Esophagus muscularis mucosa (tissue), 4 donors: Measurements from ENCODE around the gene ZNF101. TPM values are rescaled to one million over a fixed set of nuclear protein-coding genes. Genes with fewer than 3 reads are reported as not detected.

ENCODE experiments used
- DNase-seq: peaks from one replicate; pipeline ENCODE4 v3.0.0-alpha.2; 2017; ENCODE audit errors: extremely low spot score
- H3K27ac ChIP-seq, 4 donors: fragments of 200-600 bp; sonication (generic); replicated peaks in 1 of 4; 1 replicate in 3 of 4; 2 replicates in 1 of 4; pipeline ENCODE4 v1.5.1; 2016 to 2019; ENCODE audit warnings: mild to moderate bottlenecking in 1 of 4
- H3K27me3 ChIP-seq, 4 donors: fragments of 200-600 bp; sonication (generic); one replicate each; pipeline versions ENCODE4 v1.5.1 to v1.6.0; 2016 to 2019
- H3K36me3 ChIP-seq, 4 donors: fragments of 200-600 bp; sonication (generic); one replicate each; pipeline ENCODE4 v1.5.1; 2016 to 2019
- H3K4me1 ChIP-seq, 4 donors: fragments of 200-600 bp; sonication (generic); one replicate each; pipeline ENCODE4 v1.5.1; 2016 to 2019
- H3K4me3 ChIP-seq, 4 donors: fragments of 200-600 bp; sonication (generic); 1 replicate in 2 of 4; 2 replicates in 2 of 4; pipeline ENCODE4 v1.5.1; 2016 to 2019; ENCODE audit warnings: mild to moderate bottlenecking in 4 of 4, moderate library complexity in 1 of 4
- H3K9me3 ChIP-seq, 4 donors: fragments of 200-600 bp; sonication (generic); 1 replicate in 3 of 4; 2 replicates in 1 of 4; pipeline ENCODE4 v1.5.1; 2016 to 2019
- EP300 ChIP-seq: sonication (generic); formaldehyde crosslinking; IDR thresholded peaks from one replicate; pipeline ENCODE4 v1.6.1; 2017; ENCODE audit warnings: antibody characterized with exemption
- POLR2A ChIP-seq: fragments of 450-650 bp; IDR thresholded peaks from one replicate; pipeline ENCODE4 v1.6.1; 2017; ENCODE audit warnings: antibody characterized with exemption, moderate library complexity, mild to moderate bottlenecking, low read depth
- POLR2AphosphoS5 ChIP-seq, 2 donors: sonication (generic); formaldehyde crosslinking; IDR thresholded peaks; one replicate each; pipeline ENCODE4 v1.6.1; 2017; ENCODE audit warnings: antibody characterized with exemption in 2 of 2
- WGBS: methylation state at CpG from one replicate; pipeline ENCODE4 v1.1.5; 2018; 5-methylcytosine and 5-hydroxymethylcytosine counted together
- intact Hi-C: fragments of 100-400 bp; cut with DNase I; formaldehyde crosslinking; loops from one replicate; pipeline ENCODE4 v1.15.1; 2023
- total RNA-seq, 4 donors: library from RNA; depleted of rRNA; stranded (reverse); fragments of >200 nt; gene quantifications; one replicate each; pipeline versions ENCODE4 v1.1.0 to v1.2.1, GENCODE V29; 2016
- TF ChIP-seq, protein P1 (sequence below), 3 experiments: fragments of 200-600 bp in 2 of 3; fragments of 450-650 bp in 1 of 3; sonication (generic) in 2 of 3; IDR thresholded peaks; one replicate each; pipeline ENCODE4 v1.5.1; 2017 to 2019; ENCODE audit warnings: antibody characterized with exemption in 3 of 3, mild to moderate bottlenecking in 2 of 3, moderate library complexity in 1 of 3

The ZNF101 gene
- total RNA-seq, 4 donors from 2014 or later, result 4.5 to 7.1 (median 5.7) TPM

DNA sequence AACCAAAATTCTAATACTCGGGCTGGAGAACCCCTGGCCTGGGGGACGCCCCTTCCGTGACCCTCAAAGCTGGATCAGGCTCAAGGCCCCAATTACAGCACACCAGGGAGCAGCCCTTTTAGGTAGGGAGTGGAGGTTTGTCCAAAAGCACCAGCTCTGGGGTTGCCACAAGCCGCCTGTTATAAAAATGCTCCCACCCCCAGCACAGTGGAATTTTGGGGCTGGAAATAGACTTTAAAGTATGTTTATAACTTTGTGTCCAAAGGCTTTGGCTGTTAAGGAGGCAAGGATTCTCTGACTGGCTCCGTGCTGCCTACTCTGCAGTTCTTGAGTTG lies 24.6 kb upstream of the ZNF101 start:
- no peak for DNase-seq
- H3K27me3 ChIP-seq, result no peaks in the 10 kb centered on the region
- intact Hi-C loops, result no loop called here
- H3K4me3 ChIP-seq, result peak overlapping the region; percentile 64 to 93 (median 75)
- WGBS, result 24% methylated on average over 5 of the region's 5 CpGs
- H3K9me3 ChIP-seq, result no peaks in the 10 kb centered on the region
- peaks cover 34 to 48% (median 43%) of the 10 kb centered on the region in 4 donors for H3K36me3 ChIP-seq
- TF ChIP-seq, protein P1, sequence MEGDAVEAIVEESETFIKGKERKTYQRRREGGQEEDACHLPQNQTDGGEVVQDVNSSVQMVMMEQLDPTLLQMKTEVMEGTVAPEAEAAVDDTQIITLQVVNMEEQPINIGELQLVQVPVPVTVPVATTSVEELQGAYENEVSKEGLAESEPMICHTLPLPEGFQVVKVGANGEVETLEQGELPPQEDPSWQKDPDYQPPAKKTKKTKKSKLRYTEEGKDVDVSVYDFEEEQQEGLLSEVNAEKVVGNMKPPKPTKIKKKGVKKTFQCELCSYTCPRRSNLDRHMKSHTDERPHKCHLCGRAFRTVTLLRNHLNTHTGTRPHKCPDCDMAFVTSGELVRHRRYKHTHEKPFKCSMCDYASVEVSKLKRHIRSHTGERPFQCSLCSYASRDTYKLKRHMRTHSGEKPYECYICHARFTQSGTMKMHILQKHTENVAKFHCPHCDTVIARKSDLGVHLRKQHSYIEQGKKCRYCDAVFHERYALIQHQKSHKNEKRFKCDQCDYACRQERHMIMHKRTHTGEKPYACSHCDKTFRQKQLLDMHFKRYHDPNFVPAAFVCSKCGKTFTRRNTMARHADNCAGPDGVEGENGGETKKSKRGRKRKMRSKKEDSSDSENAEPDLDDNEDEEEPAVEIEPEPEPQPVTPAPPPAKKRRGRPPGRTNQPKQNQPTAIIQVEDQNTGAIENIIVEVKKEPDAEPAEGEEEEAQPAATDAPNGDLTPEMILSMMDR (IDR thresholded peaks at IDR 0.05), result no peak
- TF ChIP-seq POLR2AphosphoS5 (IDR thresholded peaks at IDR 0.05), result no peak
- no peak for TF ChIP-seq POLR2A
- TF ChIP-seq EP300, result no peak
- peak overlapping the region in 1 of 4 donors; percentile 48 for H3K27ac ChIP-seq
- peaks cover 15 to 20% (median 17%) of the 10 kb centered on the region in 4 donors for H3K4me1 ChIP-seq

DNA sequence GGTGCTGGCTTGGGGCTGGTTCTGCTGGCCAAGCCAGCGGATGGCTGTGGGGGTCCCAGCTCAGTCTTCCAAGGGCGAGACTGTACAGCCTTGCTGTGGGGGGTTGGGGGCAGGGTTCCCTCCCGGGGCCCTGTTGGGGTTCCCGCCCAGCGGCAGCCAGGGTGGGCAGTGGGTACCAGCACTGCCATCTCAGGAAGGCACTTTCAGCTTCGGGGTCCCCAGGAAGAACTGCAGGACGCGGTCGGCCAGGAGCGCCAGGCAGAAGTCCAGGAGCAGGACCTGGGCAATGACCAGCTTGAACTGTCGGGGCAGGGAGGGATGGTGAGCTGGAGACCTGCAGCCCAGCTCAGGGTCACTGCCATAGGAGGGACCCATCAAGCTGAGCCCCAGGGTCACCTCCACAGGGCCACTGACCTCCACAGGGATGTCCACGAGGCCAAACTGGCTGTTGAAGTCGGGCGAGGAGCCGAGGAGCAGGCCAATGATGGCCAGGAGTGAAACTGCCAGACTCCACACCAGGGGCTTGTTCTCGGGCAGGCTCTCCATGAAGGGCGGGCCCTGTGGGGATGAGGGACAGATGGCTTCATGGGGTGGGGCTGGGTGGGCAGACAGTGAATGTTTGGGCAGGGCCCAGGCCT lies 23.3 kb upstream of the ZNF101 start:
- intact Hi-C loops, result no loop called here
- TF ChIP-seq EP300 (no peak), POLR2AphosphoS5 (IDR thresholded peaks at IDR 0.05) (no peak)
- 90% methylated on average over 12 of the region's 17 CpGs for WGBS
- Histone ChIP-seq H3K4me3 (no peak overlapping the region), H3K27ac (no peak overlapping the region), H3K4me1 (peaks cover 15 to 20% (median 17%) of the 10 kb centered on the region in 4 donors), H3K36me3 (peaks cover 38 to 62% (median 57%) of the 10 kb centered on the region in 4 donors), H3K9me3 (no peaks in the 10 kb centered on the region), H3K27me3 (no peaks in the 10 kb centered on the region)
- DNase-seq, result no peak

DNA sequence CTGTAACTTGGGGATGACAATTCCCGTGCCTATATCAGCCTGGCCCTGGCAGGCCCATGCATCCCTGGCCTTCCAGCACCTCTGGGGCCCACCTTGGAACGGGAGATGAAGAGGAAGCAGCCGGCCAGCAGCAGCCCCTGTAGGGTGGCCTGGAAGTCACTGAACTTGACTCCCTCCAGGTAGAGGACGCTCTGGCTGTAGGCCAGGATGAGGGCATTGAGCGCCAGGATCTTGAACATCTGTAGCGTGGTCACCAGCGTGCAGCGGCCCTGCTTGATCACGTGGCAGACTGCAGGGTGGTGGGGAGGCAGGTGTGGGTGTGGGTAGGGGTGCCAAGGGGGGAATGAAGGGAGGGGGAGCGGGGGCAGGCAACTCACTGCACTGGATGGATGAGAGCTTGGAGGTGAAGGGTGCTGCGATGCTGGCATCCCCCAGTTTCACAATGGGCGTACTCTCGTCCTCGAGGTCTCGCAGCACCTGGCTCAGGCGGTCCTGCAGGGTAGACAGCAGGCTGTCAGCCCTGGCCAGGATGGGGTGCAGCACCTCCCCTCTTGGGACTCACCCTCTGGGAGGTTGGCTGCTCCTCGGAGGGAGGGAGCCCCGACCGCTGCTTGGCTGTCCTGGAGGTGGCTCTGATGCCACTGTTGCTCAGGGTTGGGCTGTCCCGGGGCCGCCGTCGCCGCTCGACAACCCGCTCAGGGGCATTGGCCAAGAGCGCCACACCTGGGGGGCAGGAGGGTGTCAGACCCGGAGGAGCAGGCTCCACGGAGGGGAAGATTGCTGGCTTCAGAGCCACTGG lies 21.4 kb upstream of the ZNF101 start:
- intact Hi-C loops, result no loop called here
- no peak for DNase-seq
- TF ChIP-seq EP300 (no peak), POLR2AphosphoS5 (IDR thresholded peaks at IDR 0.05) (no peak), POLR2A (no peak)
- TF ChIP-seq, protein P1 (IDR thresholded peaks at IDR 0.05), result no peak
- H3K9me3 ChIP-seq, result no peaks in the 10 kb centered on the region
- H3K27me3 ChIP-seq, result no peaks in the 10 kb centered on the region
- 87% methylated on average over 22 of the region's 29 CpGs for WGBS
- H3K36me3 ChIP-seq, result peaks cover 51 to 80% (median 76%) of the 10 kb centered on the region in 4 donors
- no peak overlapping the region for H3K27ac ChIP-seq
- H3K4me1 ChIP-seq, result peaks cover 15 to 20% (median 17%) of the 10 kb centered on the region in 4 donors
- no peak overlapping the region for H3K4me3 ChIP-seq

DNA sequence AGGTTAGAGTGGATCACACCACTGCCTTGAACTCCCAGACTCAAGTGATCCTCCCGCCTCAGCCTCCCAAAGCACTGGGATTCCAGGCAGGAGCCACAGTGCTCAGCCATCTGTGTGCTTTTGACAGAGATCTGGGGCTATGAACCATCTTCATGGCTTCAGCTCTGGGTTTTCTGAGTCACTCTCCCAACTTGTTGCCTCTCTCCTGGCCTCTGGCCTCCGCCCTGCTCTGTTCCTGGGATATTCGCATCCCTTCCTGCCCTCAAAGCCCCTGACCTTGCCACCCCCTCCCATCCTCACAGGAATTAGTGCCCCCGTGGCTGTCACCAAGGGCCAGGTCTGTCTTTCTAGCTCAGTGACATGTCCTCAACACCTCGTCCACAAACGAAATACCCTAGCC lies 19.5 kb upstream of the ZNF101 start:
- intact Hi-C loops, result no loop called here
- Histone ChIP-seq H3K4me3 (no peak overlapping the region), H3K27ac (no peak overlapping the region), H3K4me1 (peaks cover 0 to 2% (median under 1%) of the 10 kb centered on the region in 4 donors), H3K9me3 (no peaks in the 10 kb centered on the region), H3K36me3 (peaks cover 69 to 100% (median 95%) of the 10 kb centered on the region in 4 donors), H3K27me3 (no peaks in the 10 kb centered on the region)
- 89% methylated on average over 6 of the region's 6 CpGs for WGBS
- TF ChIP-seq EP300 (no peak), POLR2A (no peak), POLR2AphosphoS5 (IDR thresholded peaks at IDR 0.05) (no peak)
- TF ChIP-seq, protein P1 (IDR thresholded peaks at IDR 0.05), result no peak
- DNase-seq, result no peak

DNA sequence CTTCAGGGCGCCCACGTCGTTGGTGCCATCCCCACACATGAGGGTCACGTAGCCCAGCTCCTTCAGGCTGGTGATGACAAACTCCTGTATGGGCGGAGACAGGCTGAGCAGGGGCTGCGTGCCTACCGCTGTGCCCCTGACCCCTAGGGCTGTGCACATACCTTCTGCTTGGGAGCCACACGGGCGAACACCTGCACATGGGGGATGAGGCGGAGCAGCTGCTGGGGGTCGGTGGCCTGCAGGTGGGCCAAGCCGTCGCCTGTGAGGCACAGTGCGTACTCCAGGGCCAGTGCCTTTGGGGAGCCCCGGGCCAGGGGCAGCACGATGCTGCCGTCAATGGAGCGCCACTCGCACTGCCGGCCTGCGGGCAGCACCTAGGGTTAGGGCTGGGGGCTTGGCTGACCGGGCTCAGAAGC lies 19.1 kb upstream of the ZNF101 start:
- no peak for TF ChIP-seq POLR2A
- no peak for TF ChIP-seq POLR2AphosphoS5 (IDR thresholded peaks at IDR 0.05)
- Histone ChIP-seq H3K27me3 (no peaks in the 10 kb centered on the region), H3K27ac (no peak overlapping the region), H3K36me3 (peaks cover 73 to 100% (median 97%) of the 10 kb centered on the region in 4 donors), H3K4me1 (no peaks in the 10 kb centered on the region), H3K9me3 (no peaks in the 10 kb centered on the region), H3K4me3 (no peak overlapping the region)
- intact Hi-C loops, result no loop called here
- no peak for DNase-seq
- WGBS, result 87% methylated on average over 14 of the region's 22 CpGs
